H9 (cell line): ENCODE measurements around the gene CLIP3. TPM values are rescaled to one million over a fixed set of nuclear protein-coding genes. Genes with fewer than 3 reads are reported as not detected.

Experiments
- DNase-seq: peaks from one replicate; pipeline ENCODE4 v3.0.0-alpha.2; 2017
- H2AFZ ChIP-seq: one replicate; pipeline ENCODE4 v1.6.1; 2013; ENCODE audit warnings: mild to moderate bottlenecking, low read length, control low read depth, moderate library complexity
- H2AK5ac ChIP-seq: 2 replicates; pipeline ENCODE4 v1.6.1; 2013; ENCODE audit warnings: low read length, control low read depth, mixed read lengths; ENCODE audit not compliant: insufficient read length
- H2BK120ac ChIP-seq: one replicate; pipeline ENCODE4 v1.6.1; 2013; ENCODE audit warnings: low read depth, mild to moderate bottlenecking, low read length, control low read depth, inconsistent platforms; ENCODE audit not compliant: poor library complexity, severe bottlenecking
- H2BK12ac ChIP-seq: 2 replicates; pipeline ENCODE4 v1.6.1; 2013; ENCODE audit warnings: low read length, control low read depth, mixed read lengths, low read depth; ENCODE audit not compliant: insufficient read length
- H2BK15ac ChIP-seq: 2 replicates; pipeline ENCODE4 v1.6.1; 2013; ENCODE audit warnings: low read depth, low read length, control low read depth
- H2BK20ac ChIP-seq: one replicate; pipeline ENCODE4 v1.6.1; 2013; ENCODE audit warnings: low read depth, mild to moderate bottlenecking, low read length, control low read depth, inconsistent platforms; ENCODE audit not compliant: poor library complexity, severe bottlenecking
- H2BK5ac ChIP-seq: 2 replicates; pipeline ENCODE4 v1.6.1; 2013; ENCODE audit warnings: low read length, control low read depth, mixed read lengths; ENCODE audit not compliant: insufficient read length
- H3K14ac ChIP-seq: 2 replicates; pipeline ENCODE4 v1.6.1; 2013; ENCODE audit warnings: low read length, control low read depth; ENCODE audit not compliant: insufficient read depth
- H3K18ac ChIP-seq: 2 replicates; pipeline ENCODE4 v1.6.1; 2013; ENCODE audit warnings: low read depth, mild to moderate bottlenecking, mixed read lengths, low read length, control low read depth; ENCODE audit not compliant: insufficient read length
- H3K23ac ChIP-seq: 2 replicates; pipeline ENCODE4 v1.6.1; 2013; ENCODE audit warnings: low read length, control low read depth, mixed read lengths, low read depth; ENCODE audit not compliant: insufficient read length
- H3K23me2 ChIP-seq: 2 replicates; pipeline ENCODE4 v1.6.1; 2013; ENCODE audit warnings: low read depth, mild to moderate bottlenecking, mixed read lengths, low read length, control low read depth; ENCODE audit not compliant: insufficient read length, poor library complexity, severe bottlenecking
- H3K27ac ChIP-seq: 2 replicates; pipeline ENCODE4 v1.5.1; 2013; ENCODE audit warnings: low read length, control low read depth, mixed read lengths, low read depth; ENCODE audit not compliant: insufficient read length
- H3K27me3 ChIP-seq: 2 replicates; pipeline ENCODE4 v1.6.1; 2013; ENCODE audit warnings: low read length, control low read depth, inconsistent platforms; ENCODE audit not compliant: insufficient read depth
- H3K4ac ChIP-seq: 2 replicates; pipeline ENCODE4 v1.6.1; 2013; ENCODE audit warnings: low read depth, mild to moderate bottlenecking, control low read depth, inconsistent platforms, low read length, moderate library complexity
- H3K4me1 ChIP-seq: 2 replicates; pipeline ENCODE4 v1.6.1; 2013; ENCODE audit warnings: low read length, control low read depth, inconsistent platforms; ENCODE audit not compliant: insufficient read depth
- H3K4me2 ChIP-seq: 2 replicates; pipeline ENCODE4 v1.6.1; 2013; ENCODE audit warnings: low read length, control low read depth, mixed read lengths; ENCODE audit not compliant: insufficient read length, insufficient read depth
- H3K56ac ChIP-seq: 2 replicates; pipeline ENCODE4 v1.6.1; 2013; ENCODE audit warnings: low read depth, mild to moderate bottlenecking, mixed read lengths, low read length, control low read depth; ENCODE audit not compliant: insufficient read length
- H3K79me1 ChIP-seq: 2 replicates; pipeline ENCODE4 v1.6.1; 2013; ENCODE audit warnings: low read depth, mild to moderate bottlenecking, moderate library complexity, low read length, control low read depth, inconsistent platforms; ENCODE audit not compliant: insufficient read depth, poor library complexity, severe bottlenecking
- H3K79me2 ChIP-seq: 2 replicates; pipeline ENCODE4 v1.6.1; 2013; ENCODE audit warnings: low read length, control low read depth, inconsistent platforms; ENCODE audit not compliant: insufficient read depth
- H3K9ac ChIP-seq: 2 replicates; pipeline ENCODE4 v1.6.1; 2013; ENCODE audit warnings: low read length, control low read depth, mixed read lengths; ENCODE audit not compliant: insufficient read length; ENCODE audit errors: extremely low read depth
- H3K9me3 ChIP-seq: one replicate; pipeline ENCODE4 v1.6.1; 2013; ENCODE audit warnings: low read depth, low read length, inconsistent platforms; ENCODE audit not compliant: control insufficient read depth
- H3T11ph ChIP-seq: one replicate; pipeline ENCODE4 v1.6.1; 2013; ENCODE audit warnings: mild to moderate bottlenecking, low read length, control low read depth, inconsistent platforms
- H4K20me1 ChIP-seq: one replicate; pipeline ENCODE4 v1.6.1; 2013; ENCODE audit not compliant: control insufficient read depth, insufficient read length, insufficient read depth
- H4K5ac ChIP-seq: 2 replicates; pipeline ENCODE4 v1.6.1; 2013; ENCODE audit warnings: low read depth, mild to moderate bottlenecking, mixed read lengths, low read length, control low read depth; ENCODE audit not compliant: insufficient read length
- H4K8ac ChIP-seq: replicated peaks from 2 replicates; pipeline ENCODE4 v1.6.1; 2013; ENCODE audit warnings: low read length, control low read depth, mixed read lengths, low read depth; ENCODE audit not compliant: insufficient read length
- H4K91ac ChIP-seq: 2 replicates; pipeline ENCODE4 v1.6.1; 2013; ENCODE audit warnings: low read depth, mild to moderate bottlenecking, moderate library complexity, mixed read lengths, low read length, control low read depth; ENCODE audit not compliant: insufficient read length
- H3K27ac Mint-ChIP-seq, 3 experiments: 2 replicates in 2 of 3; 3 replicates in 1 of 3; pipeline ENCODE4 v1.8.0; 2020 to 2021; ENCODE audit warnings: mixed read lengths in 3 of 3, mild to moderate bottlenecking in 1 of 3, moderate library complexity in 1 of 3
- H3K27me3 Mint-ChIP-seq: 2 replicates; pipeline ENCODE4 v1.8.0; 2021; ENCODE audit warnings: low read depth, mild to moderate bottlenecking, moderate library complexity, mixed read lengths
- H3K36me3 Mint-ChIP-seq, 3 experiments: 2 replicates in 2 of 3; 3 replicates in 1 of 3; pipeline ENCODE4 v1.8.0; 2020 to 2021; ENCODE audit warnings: low read depth in 3 of 3, mixed read lengths in 3 of 3; ENCODE audit not compliant: insufficient read depth in 1 of 3
- H3K4me1 Mint-ChIP-seq, 2 experiments: 2 replicates each; pipeline ENCODE4 v1.8.0; 2020; ENCODE audit warnings: mixed read lengths in 2 of 2
- H3K4me3 Mint-ChIP-seq, 2 experiments: 2 replicates in 1 of 2; 3 replicates in 1 of 2; pipeline ENCODE4 v1.8.0; 2020 to 2021; ENCODE audit warnings: mild to moderate bottlenecking in 2 of 2, mixed read lengths in 2 of 2, moderate library complexity in 1 of 2
- H3K9me3 Mint-ChIP-seq, 2 experiments: 2 replicates in 1 of 2; 3 replicates in 1 of 2; pipeline ENCODE4 v1.8.0; 2020; ENCODE audit warnings: mild to moderate bottlenecking in 2 of 2, mixed read lengths in 2 of 2, moderate library complexity in 1 of 2
- CTCF ChIP-seq: fragments of 200-600 bp; sonication (generic); conservative IDR thresholded peaks from 3 replicates; pipeline ENCODE4 v1.8.0; 2021; ENCODE audit warnings: antibody characterized with exemption, mild to moderate bottlenecking
- WGBS: extraction: QIAGEN DNeasy Blood & Tissue Kit; methylation state at CpG from one replicate; pipeline ENCODE4 v1.1.7; 2013; ENCODE audit warnings: missing lambda C conversion rate, low lambda C conversion rate, mixed read lengths; ENCODE audit not compliant: insufficient read length; ENCODE audit errors: extremely low coverage; 5-methylcytosine and 5-hydroxymethylcytosine counted together
- total RNA-seq: library from RNA; stranded (reverse); gene quantifications from 2 replicates; pipeline ENCODE4 v1.2.1, GENCODE V29; 2021

The CLIP3 gene
- total RNA-seq, 1 experiment from 2014 or later = 19.7 TPM

GRCh38 chr19:36006955-36007354, 25.7 kb downstream of the CLIP3 start:
- Histone ChIP-seq H2BK12ac (no peak overlapping the region), H3K79me2 (no peaks in the 10 kb centered on the region), H3K79me1 (no peaks in the 10 kb centered on the region), H2BK120ac (no peak overlapping the region), H3K14ac (no peak overlapping the region), H2BK15ac (no peak overlapping the region), H2AFZ (no peak overlapping the region), H3K9ac (no peak overlapping the region), H2BK5ac (no peak overlapping the region), H3K9me3 (no peaks in the 10 kb centered on the region), H3K18ac (no peak overlapping the region), H3K4me1 (no peaks in the 10 kb centered on the region), H3K23me2 (peaks cover 14% of the 10 kb centered on the region), H2AK5ac (no peak overlapping the region), H3K27ac (no peak overlapping the region), H2BK20ac (no peak overlapping the region), H4K20me1 (no peaks in the 10 kb centered on the region), H4K5ac (no peak overlapping the region), H3K4ac (no peak overlapping the region), H4K8ac (no peak overlapping the region), H3T11ph (no peak overlapping the region), H3K56ac (no peak overlapping the region), H3K27me3 (no peaks in the 10 kb centered on the region), H4K91ac (no peak overlapping the region), H3K4me2 (no peak overlapping the region), H3K23ac (no peak overlapping the region)
- Mint-ChIP-seq H3K9me3 (no peaks in the 10 kb centered on the region; a peak in 2 of 5 replicates), H3K36me3 (peaks cover 9 to 35% (median 32%) of the 10 kb centered on the region in 3 experiments), H3K27me3 (peaks cover 1% of the 10 kb centered on the region; the same call in 1 of the 2 replicates), H3K27ac (no peak overlapping the region), H3K4me1 (peaks cover 18 to 21% of the 10 kb centered on the region in 2 experiments), H3K4me3 (peak overlapping the region in 1 of 2 experiments; percentile 63; a peak in 3 of 5 replicates)
- no CpG with 5 or more reads among the region's 5 CpGs for WGBS
- no peak for DNase-seq
- no peak for TF ChIP-seq CTCF
